Mesenteric fat pad (tissue), 1 donor: ENCODE data around the gene ZNF512B. TPM values are rescaled to one million over a fixed set of nuclear protein-coding genes. Genes with fewer than 3 reads are reported as not detected.
"Not testable (repeated sequence)": the region's sequence is repeated elsewhere in the genome, so short reads cannot be mapped to it uniquely, and the experiment has no call there.

Experiments
- DNase-seq: peaks from one replicate; pipeline ENCODE4 v3.0.0-alpha.2; 2020; ENCODE audit warnings: low spot score
- total RNA-seq: library from RNA; stranded (reverse); fragmentation: NEBNext Ultra II Directional; extraction: Animal tissue kit (Norgen Biotek cat#: 25700); gene quantifications from one replicate; pipeline ENCODE4 v1.2.1, GENCODE V29; 2021
- donor health status: DM: yes; HTN: yes; CAD: no.

Gene ZNF512B
- total RNA-seq, 1 donor from 2014 or later, result 18.7 TPM

- DNase-seq, result no peak
These were observed 32.1 kb downstream of the ZNF512B start for GRCh38 chr20:63937596-63937995.

GRCh38 chr20:63935447-63935846 is 34.3 kb downstream of the ZNF512B start:
- no peak for DNase-seq

DNA sequence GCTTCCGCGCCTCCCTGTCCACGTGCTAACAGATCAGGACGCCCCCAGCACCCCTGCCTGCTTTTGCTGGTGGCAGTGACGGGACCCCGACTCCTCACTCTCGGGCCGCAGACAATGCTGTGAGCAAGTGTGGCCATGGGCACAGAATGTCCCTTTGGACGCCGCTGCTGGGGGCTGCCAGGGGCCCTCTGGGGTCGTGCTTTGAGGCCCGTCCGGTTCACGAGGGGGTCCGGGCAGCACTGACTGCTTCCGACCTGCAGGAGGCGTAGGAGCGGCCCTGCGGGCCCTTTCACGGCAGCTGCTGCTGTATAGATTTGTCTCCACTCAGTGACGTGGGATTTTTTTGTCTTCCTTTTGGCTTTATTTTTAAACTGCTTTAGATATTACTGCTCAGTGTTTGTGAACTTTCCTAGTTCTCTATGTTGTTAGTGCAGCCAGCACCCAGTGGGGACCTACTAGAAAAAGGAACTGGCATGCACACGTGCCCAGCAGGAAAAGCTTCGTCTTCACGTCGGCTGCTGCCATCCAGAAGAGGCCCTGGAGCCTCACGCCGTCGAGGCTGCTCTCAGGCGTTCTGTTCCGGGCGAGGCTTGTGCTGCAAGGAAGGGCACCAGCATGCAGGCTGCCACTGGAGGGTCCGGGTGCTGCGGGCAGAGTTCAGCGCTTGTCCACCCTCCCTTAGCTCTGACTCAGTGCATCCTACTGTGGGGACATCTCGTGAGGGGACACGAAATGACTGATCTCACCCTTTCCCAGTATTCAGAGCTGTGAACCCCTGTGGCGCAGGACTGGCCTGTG is 35.3 kb downstream of the ZNF512B start:
- no peak for DNase-seq

DNA sequence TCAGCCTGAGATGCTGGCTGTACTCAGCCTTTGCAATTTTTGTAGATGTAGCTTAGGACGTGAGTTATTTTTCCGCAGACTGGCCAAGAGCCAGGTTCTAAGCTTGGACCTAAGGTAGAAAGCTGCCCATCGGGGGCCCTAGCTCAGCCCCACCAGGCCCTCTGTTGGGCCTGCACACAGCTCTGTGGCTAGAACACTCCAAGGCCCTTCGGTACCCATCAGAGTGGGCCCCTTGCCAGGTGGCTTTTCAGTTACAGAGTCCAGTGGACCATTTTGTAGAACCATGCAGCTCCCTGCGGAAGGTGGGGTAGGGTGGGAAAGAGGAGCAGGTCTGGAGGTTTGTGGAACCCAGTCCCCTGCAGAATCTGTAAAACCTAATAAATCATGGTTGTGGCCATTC is 36.1 kb downstream of the ZNF512B start:
- no peak for DNase-seq

- no peak for DNase-seq
These were observed 37.0 kb downstream of the ZNF512B start for GRCh38 chr20:63932606-63933160.

- DNase-seq, result no peak
These were observed 38.0 kb downstream of the ZNF512B start for GRCh38 chr20:63931735-63932134.

- no peak for DNase-seq
These were observed 38.7 kb downstream of the ZNF512B start for GRCh38 chr20:63930971-63931553.

DNA sequence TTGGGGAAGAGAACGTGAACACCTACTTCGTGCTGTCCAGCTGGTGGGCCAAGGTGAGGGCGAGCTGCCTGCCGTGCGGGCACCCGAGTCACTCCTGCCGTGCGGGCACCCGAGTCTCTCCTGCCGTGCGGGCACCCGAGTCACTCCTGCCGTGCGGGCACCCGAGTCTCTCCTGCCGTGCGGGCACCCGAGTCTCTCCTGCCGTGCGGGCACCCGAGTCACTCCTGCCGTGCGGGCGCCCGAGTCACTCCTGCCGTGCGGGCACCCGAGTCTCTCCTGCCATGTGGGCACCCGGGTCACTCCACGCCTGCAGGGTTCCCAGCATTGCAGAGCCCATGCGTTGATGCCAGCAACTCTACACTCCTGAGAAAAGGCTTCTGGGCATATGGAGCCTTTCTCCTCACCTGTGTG is 40.3 kb downstream of the ZNF512B start:
- not testable (repeated sequence) for DNase-seq

GRCh38 chr20:63929071-63929470 is 40.7 kb downstream of the ZNF512B start:
- DNase-seq, result no peak

- no peak for DNase-seq
These were observed 43.4 kb downstream of the ZNF512B start for GRCh38 chr20:63926298-63926697.

GRCh38 chr20:63924241-63924640 is 45.5 kb downstream of the ZNF512B start:
- DNase-seq, result no peak

- DNase-seq, result no peak
These were observed 46.1 kb downstream of the ZNF512B start for GRCh38 chr20:63923651-63924050.

DNA sequence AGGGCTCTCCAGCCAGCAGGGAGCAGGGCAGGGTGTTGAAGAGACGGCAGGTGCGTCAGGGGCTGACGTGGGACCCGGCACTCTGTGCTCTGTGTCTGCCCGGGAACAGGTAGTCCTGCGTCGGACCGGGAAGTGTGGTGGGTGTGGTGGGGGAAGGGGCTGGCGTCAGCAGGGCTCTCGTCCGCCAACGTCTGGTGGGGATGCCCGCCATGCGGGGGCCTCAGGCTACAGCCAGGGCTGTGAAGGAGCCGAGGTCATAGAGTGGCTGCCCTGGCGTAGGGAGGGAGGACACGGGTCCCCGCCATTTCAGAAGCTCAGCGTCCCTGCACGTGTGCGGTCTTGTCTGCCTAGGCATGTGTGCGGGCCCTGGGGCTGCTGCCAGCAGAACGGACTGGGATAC is 49.5 kb downstream of the ZNF512B start:
- no peak for DNase-seq

DNA sequence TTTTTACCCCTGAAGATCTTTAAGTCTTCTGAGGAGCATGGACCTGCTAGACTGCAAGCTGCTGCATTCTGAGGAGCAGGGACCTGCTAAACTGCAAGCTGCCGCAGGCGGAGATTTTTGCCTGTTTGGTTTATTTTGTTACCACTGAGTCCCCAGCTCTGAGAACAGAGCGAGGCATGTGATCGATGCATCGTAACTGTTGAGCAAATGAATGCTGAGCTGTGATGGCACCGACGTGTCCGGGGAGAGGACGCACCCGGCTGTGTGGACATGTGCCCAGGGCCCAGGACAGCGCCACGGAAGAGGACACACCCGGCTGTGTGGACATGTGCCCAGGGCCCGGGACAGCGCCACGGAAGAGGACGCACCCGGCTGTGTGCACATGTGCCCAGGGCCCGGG is 50.6 kb downstream of the ZNF512B start:
- DNase-seq, result no peak

DNA sequence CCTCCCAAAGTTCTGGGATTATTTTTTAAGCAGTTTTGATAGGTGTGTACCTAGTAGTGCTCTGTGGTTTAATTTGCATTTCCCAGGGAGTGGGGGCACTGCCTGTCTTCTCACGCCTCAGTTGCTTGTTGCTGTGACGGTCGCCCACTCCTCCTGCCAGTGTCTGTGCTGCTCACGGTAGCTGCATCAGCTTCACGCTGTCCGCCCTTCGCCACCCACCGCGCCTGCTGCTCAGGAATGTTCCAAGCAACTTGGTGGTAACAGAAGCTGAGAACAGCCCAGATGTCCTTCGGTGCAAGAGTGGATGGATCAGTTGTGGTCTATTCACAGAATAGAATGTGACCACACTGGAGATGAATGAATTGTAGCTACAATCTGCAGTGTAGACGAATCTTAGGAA is 51.9 kb downstream of the ZNF512B start:
- DNase-seq, result no peak

- not testable (repeated sequence) for DNase-seq
These were observed 53.3 kb downstream of the ZNF512B start for GRCh38 chr20:63916371-63916939.

DNA sequence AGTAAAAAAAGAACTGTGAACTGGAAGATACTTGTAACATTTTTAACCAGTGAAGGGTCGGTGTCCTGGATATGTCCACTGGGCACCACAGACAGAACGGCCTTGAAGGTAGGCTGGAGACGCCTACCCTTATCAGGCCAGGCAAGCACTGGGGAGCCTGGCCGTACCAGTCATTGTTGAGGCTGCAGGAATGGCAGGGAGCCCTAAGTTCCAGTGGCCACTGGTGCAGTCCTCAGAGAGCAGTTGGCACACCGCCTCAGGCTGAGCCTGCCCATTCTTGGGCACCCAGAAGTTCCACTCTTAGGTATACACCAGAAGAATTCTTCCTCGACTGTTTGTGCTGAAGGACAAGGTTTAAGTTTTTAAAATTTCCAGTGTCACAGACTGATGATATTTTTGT is 54.3 kb downstream of the ZNF512B start:
- no peak for DNase-seq

DNA sequence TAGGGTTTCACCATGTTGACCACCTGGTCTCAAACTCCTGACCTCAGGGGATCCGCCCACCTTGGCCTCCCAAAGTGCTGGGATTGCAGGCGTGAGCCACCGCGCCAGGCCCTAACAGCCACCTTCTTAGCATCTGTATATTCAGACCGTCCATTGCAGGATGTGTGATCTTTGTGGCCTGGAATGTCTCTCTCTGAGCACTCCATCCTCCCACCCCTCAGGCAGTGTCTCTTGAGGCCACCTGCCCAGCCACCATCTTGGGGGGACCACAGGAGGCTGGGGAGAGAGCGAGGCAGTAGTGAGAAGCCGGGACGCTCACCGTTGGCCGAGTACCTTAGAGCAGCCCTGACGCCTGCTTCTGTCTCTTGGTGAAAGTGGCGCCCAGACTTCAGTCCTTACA is 56.0 kb downstream of the ZNF512B start:
- no peak for DNase-seq

DNA sequence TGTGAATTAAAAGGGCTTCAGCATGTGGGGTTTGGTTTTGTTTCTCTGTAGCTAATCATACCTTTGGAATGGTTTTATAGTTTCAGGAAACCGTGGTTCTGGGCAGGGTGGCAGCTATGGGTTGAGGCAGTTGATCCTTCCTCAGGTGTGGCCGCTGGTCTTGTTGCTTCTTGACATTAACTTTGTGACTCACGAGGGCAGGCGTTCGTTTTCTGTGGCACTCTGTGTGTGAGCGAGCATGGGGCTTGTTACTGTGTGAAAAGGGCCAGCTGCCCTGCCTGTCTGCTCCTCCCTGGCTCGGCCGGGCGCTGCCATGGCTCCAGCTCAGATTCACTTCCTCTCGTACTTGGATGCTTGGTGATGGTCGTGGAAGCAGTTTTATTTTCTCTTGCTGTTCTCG is 58.6 kb downstream of the ZNF512B start:
- DNase-seq, result no peak

- no peak for DNase-seq
These were observed 61.6 kb downstream of the ZNF512B start for GRCh38 chr20:63908008-63908682.
